HG02678 (cell line): ENCODE data around the gene SLC25A34.

Experiments
- ATAC-seq: cut with Tn5 transposase; IDR thresholded peaks from one replicate; pipeline ENCODE4 v1.9.1; 2021; ENCODE audit warnings: mild to moderate bottlenecking, moderate library complexity; ENCODE audit not compliant: unreplicated experiment

The SLC25A34 gene

GRCh38 chr1:15749399-15750291 lies 13.6 kb downstream of the SLC25A34 start:
- ATAC-seq, result no peak

GRCh38 chr1:15750924-15751323 lies 14.9 kb downstream of the SLC25A34 start:
- ATAC-seq, result no peak

- no peak for ATAC-seq
These were observed 15.7 kb downstream of the SLC25A34 start for GRCh38 chr1:15751717-15752116.

GRCh38 chr1:15753776-15754175 lies 17.7 kb downstream of the SLC25A34 start:
- no peak for ATAC-seq

- ATAC-seq, result no peak
These were observed 19.1 kb downstream of the SLC25A34 start for GRCh38 chr1:15755021-15755645.

GRCh38 chr1:15755646-15756040 lies 19.6 kb downstream of the SLC25A34 start:
- ATAC-seq, result no peak

- ATAC-seq, result no peak
These were observed 20.3 kb downstream of the SLC25A34 start for GRCh38 chr1:15756143-15757015.

GRCh38 chr1:15757016-15757543 lies 21.0 kb downstream of the SLC25A34 start:
- ATAC-seq, result no peak

- no peak for ATAC-seq
These were observed 21.7 kb downstream of the SLC25A34 start for GRCh38 chr1:15757575-15758342.

GRCh38 chr1:15758343-15758931 lies 22.4 kb downstream of the SLC25A34 start, which contains the start of gene FBLIM1:
FBLIM1 (plus strand) TSS chr1:15758795; CDS start chr1:15764984, 6,189 bp downstream.
- ATAC-seq, result no peak

- no peak for ATAC-seq
These were observed 23.0 kb downstream of the SLC25A34 start for GRCh38 chr1:15758953-15759661.

GRCh38 chr1:15760520-15761211 lies 24.6 kb downstream of the SLC25A34 start:
- ATAC-seq, result no peak

GRCh38 chr1:15761366-15762128 lies 25.5 kb downstream of the SLC25A34 start:
- ATAC-seq, result no peak

- no peak for ATAC-seq
These were observed 26.5 kb downstream of the SLC25A34 start for GRCh38 chr1:15762546-15762945.

- no peak for ATAC-seq
These were observed 28.3 kb downstream of the SLC25A34 start for GRCh38 chr1:15764269-15764764.

- no peak for ATAC-seq
These were observed 28.8 kb downstream of the SLC25A34 start for GRCh38 chr1:15764890-15765289.

GRCh38 chr1:15765495-15766194 lies 29.6 kb downstream of the SLC25A34 start:
- no peak for ATAC-seq
